ENCODE results near the gene CDC34.
"Not testable (repeated sequence)": the region's sequence is repeated elsewhere in the genome, so short reads cannot be mapped to it uniquely, and the experiment has no call there.

CDC34 gene

GRCh38 chr19:574658-575526 is 43.3 kb downstream of the CDC34 start:
- DNase-seq, result no peak

GRCh38 chr19:575527-576506 is 44.3 kb downstream of the CDC34 start:
- DNase-seq, result no peak

GRCh38 chr19:576768-577438 is 45.3 kb downstream of the CDC34 start:
- DNase-seq, result no peak

GRCh38 chr19:577439-578392 is 46.2 kb downstream of the CDC34 start:
- no peak for DNase-seq

GRCh38 chr19:579111-579841 is 47.7 kb downstream of the CDC34 start:
- DNase-seq, result no peak

DNA sequence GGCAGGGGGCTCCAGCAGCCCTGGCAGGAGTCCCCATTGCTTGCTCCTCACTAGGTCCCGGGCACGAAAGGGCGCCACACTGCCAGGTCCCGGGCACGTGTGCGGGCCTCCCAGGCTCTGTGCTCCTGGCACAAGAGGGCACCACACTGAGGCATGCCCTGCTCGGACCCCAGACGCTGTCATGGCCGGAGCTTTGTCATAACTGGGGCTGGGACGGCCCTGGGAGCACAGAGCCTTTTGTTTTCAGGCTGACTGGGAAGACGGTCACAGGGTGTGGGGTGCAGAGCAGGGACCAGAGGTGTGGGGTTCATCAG is 48.2 kb downstream of the CDC34 start:
- no peak for DNase-seq

GRCh38 chr19:580274-580835 is 48.8 kb downstream of the CDC34 start:
- no peak for DNase-seq

GRCh38 chr19:581399-582111 is 50.0 kb downstream of the CDC34 start:
- no peak for DNase-seq

DNA sequence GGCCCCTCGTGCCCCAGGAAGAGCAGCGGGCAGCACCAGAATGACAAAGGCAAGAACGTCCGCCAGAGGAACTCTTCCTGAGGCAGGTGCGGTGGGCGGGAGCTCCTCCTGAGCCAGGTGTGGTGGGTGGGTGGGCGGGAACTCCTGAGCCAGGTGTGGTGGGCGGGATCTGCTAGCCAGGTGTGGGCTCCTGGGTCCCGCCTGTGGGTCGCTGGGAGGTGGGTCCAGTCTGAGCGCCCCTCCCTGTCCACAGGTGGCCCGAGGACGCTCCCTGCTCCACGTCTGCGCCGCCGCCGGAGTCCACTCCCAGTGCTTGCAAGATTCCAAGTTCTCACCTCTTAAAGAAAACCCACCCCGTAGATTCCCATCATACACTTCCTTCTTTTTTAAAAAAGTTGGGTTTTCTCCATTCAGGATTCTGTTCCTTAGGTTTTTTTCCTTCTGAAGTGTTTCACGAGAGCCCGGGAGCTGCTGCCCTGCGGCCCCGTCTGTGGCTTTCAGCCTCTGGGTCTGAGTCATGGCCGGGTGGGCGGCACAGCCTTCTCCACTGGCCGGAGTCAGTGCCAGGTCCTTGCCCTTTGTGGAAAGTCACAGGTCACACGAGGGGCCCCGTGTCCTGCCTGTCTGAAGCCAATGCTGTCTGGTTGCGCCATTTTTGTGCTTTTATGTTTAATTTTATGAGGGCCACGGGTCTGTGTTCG is 51.1 kb downstream of the CDC34 start:
- DNase-seq, result no peak

- no peak for DNase-seq
Measured at GRCh38 chr19:583198-583967, 51.8 kb downstream of the CDC34 start.

DNA sequence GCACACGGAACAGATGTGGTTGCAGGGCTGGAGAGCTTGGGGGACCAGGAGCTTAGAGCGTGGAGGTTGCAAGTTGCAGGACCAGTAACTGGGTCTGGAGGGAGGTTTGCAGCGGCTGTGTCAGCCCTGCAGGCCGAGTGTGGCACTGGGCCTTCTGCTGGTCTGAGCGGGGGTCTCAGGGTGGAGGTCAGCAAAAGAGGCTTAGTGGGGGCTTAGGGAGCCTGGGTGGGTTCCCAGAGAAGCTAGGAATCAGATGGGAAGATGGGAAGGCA is 52.3 kb downstream of the CDC34 start:
- no peak for DNase-seq

- DNase-seq, result peak; percentile 22
Measured at GRCh38 chr19:584240-585001, 52.9 kb downstream of the CDC34 start.

DNA sequence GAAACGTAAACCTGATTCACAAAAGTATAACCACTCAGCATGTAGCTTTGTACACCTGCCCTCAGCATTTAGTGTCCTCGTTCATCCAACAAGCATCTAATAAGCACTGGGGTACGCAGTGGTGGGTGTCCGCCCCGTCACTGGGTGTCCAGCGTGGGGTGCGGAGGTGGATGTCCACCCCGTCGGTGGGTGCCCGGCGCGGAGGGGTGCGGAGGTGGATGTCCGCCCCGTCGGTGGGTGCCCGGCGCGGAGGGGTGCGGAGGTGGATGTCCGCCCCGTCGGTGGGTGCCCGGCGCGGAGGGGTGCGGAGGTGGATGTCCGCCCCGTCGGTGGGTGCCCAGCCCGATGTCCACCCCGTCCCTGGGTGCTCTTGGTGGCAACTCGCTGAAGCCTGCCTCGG is 53.6 kb downstream of the CDC34 start:
- not testable (repeated sequence) for DNase-seq

DNA sequence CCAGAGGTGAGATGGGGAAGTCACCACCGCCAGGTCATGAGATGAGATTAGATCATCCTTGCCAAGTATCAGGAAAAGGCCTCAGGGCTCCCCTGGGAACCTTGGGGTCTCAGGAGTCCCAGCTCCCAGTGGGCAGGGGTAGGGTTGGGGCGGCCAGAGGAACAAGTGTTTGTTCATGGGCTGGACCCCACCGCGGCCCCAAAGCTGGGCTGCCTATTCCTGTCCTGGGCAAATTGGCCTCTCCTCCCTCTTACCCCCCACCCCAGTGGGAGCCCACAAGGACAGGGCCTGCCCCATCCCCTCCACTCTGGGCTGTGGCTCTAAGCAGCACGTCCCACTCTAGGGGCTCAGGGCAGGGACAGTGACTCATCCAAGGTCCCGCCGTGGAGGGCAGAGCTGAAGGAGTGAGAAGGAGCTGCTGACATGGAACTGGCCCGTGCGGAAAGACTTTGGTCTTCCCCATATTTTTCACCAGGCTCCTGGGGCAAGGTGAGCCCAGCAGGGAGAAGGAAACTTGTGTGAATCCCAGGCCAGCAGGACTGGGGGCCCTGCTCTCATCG is 54.1 kb downstream of the CDC34 start:
- DNase-seq, result no peak

DNA sequence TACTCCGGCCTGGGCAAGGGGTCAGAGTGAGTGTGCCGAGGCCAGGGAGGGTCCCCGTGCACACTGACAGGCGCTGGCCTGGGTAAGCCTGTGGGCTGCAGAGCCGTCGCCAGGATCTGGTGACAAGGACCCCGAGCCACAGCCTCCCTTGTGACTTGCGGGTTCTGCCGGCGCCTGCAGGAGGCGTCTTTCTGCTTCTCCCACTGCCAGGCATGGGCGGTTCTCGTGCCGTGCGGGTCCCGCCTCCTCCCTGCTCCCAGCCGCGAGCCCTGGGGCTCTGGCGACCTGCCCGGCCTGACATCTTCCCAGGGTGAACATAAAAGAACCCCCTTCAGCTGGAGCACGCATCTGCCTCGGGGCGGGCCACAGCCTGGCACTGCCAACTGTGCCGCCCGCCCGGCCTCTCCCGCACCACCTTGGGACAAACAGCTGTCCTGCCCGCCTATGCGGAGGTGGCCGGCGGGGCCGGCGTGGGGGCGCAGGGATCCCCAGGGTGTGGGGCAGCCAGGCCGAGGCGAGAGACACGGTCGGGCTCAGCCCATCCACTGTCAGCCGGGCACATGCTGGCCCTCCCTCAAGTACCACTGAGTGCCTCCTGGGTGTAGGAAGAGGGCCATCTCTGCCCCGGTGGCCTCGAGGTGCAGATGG is 56.7 kb downstream of the CDC34 start:
- peak; percentile 61 for DNase-seq

DNA sequence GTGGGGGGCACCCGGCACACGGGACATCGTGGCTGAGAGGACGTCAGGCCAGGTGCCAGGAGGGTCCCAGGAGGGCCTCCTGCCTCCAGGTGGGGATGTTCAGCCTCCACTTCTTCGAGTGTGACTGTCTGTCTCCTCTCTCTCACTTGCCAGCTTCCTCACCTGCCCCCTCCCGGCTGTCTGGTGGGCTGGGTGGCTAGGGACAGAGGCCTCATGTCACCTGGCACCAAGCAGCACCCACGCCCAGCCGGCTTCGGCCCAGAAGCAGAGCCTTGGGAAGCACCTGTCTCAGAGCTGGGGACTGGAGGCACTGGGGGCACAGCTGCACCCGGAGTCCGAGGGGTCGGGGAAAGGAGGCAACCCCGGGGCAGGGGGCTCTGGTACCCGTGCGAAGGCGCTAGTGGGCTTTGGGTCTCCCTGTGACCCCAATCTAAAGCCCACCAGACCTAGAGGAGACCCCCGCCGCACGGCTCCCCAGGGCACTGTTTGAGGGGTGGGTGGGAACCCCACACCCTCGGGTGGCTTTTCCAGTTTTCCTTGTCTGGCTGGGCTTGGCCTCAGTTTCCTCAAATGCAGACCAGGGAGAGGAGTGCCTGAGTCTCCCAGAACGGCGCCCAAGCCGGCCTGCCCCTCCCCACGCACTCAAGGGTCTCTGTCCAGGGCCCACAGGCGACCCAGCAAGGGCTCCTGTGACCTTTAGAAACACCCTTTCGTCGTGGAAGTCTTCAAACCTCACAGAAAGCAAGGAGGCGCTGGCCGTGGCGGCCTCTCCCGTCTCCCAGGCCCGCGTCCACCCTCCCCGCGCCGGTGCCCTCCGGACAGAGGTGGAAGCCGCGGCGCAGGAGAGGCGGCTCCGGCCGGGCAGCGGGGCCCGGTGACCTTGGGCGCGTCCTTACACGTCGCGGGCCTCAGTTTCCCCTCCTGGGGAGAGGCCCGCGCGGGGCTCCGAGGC is 57.5 kb downstream of the CDC34 start:
- DNase-seq, result no peak

All from stimulated activated naive CD4-positive, alpha-beta T cell treated with Interleukin-2 at 50 U/mL for 16 hours (primary cell).